Activated CD8-positive, alpha-beta memory T cell treated with anti-CD3 and anti-CD28 coated beads, Interleukin-2, amount 10 ng/mL, durations not matched to agents 7 days and 5 days (primary cell): ENCODE results near the gene ATP11A. TPM values are rescaled to one million over a fixed set of nuclear protein-coding genes. Genes with fewer than 3 reads are reported as not detected.

ENCODE experiments used
- ATAC-seq: fragments of 150-1000 bp; cut with Tn5 transposase; one replicate; pipeline ENCODE4 v1.10.0; 2021; ENCODE audit warnings: moderate library complexity
- CTCF ChIA-PET: fragments of 350-600 bp; sonication (Branson Sonifier 250); formaldehyde crosslinking; loops from one replicate; lab custom pipeline; 2021; ENCODE audit warnings: antibody characterized with exemption; lab: Charles Lee
- DNase-seq: peaks from one replicate; pipeline ENCODE4 v3.0.0-alpha.2; 2020
- H3K27ac Mint-ChIP-seq: one replicate; pipeline ENCODE4 v1.8.0; 2021; ENCODE audit warnings: mild to moderate bottlenecking, mixed read lengths
- H3K27me3 Mint-ChIP-seq: one replicate; pipeline ENCODE4 v1.8.0; 2021; ENCODE audit warnings: mixed read lengths
- H3K36me3 Mint-ChIP-seq: one replicate; pipeline ENCODE4 v1.8.0; 2021; ENCODE audit warnings: mild to moderate bottlenecking, mixed read lengths
- H3K4me1 Mint-ChIP-seq: one replicate; pipeline ENCODE4 v1.8.0; 2021; ENCODE audit warnings: mixed read lengths
- H3K4me3 Mint-ChIP-seq: one replicate; pipeline ENCODE4 v1.8.0; 2021; ENCODE audit warnings: mild to moderate bottlenecking, moderate library complexity, mixed read lengths
- H3K9me3 Mint-ChIP-seq: one replicate; pipeline ENCODE4 v1.8.0; 2022; ENCODE audit warnings: low read depth, mixed read lengths
- total RNA-seq, 2 experiments: library from RNA; stranded (reverse); gene quantifications; one replicate each; pipeline ENCODE4 v1.2.3, GENCODE V29; 2021

Gene ATP11A
- total RNA-seq, 2 experiments from 2014 or later: 40.0 to 43.5 TPM

- CTCF ChIA-PET: no interaction called here
- Mint-ChIP-seq H3K36me3 (peaks cover 16% of the 10 kb centered on the region), H3K9me3 (no peaks in the 10 kb centered on the region), H3K27me3 (no peaks in the 10 kb centered on the region), H3K4me3 (no peak overlapping the region), H3K4me1 (no peaks in the 10 kb centered on the region), H3K27ac (no peak overlapping the region)
- DNase-seq: no peak
- ATAC-seq: no peak
Observed at GRCh38 chr13:112822851-112823250, 133.0 kb downstream of the ATP11A start.

GRCh38 chr13:112824429-112824828 lies 134.6 kb downstream of the ATP11A start:
- no peak overlapping the region for H3K4me3 Mint-ChIP-seq
- no peaks in the 10 kb centered on the region for H3K27me3 Mint-ChIP-seq
- DNase-seq (no peak), ATAC-seq (no peak)
- no peaks in the 10 kb centered on the region for H3K9me3 Mint-ChIP-seq
- CTCF ChIA-PET: no interaction called here
- H3K36me3 Mint-ChIP-seq: peaks cover 2% of the 10 kb centered on the region
- no peak overlapping the region for H3K27ac Mint-ChIP-seq
- H3K4me1 Mint-ChIP-seq: no peaks in the 10 kb centered on the region

- no peaks in the 10 kb centered on the region for H3K9me3 Mint-ChIP-seq
- no peak overlapping the region for H3K4me3 Mint-ChIP-seq
- no peaks in the 10 kb centered on the region for H3K27me3 Mint-ChIP-seq
- DNase-seq: no peak
- CTCF ChIA-PET: no interaction called here
- no peak overlapping the region for H3K27ac Mint-ChIP-seq
- H3K4me1 Mint-ChIP-seq: no peaks in the 10 kb centered on the region
- H3K36me3 Mint-ChIP-seq: peaks cover 2% of the 10 kb centered on the region
- ATAC-seq: no peak
Observed at GRCh38 chr13:112825071-112825470, 135.2 kb downstream of the ATP11A start.

GRCh38 chr13:112825875-112826274 lies 136.0 kb downstream of the ATP11A start:
- Mint-ChIP-seq H3K9me3 (no peaks in the 10 kb centered on the region), H3K36me3 (peaks cover 4% of the 10 kb centered on the region), H3K27me3 (no peaks in the 10 kb centered on the region), H3K4me1 (no peaks in the 10 kb centered on the region), H3K27ac (no peak overlapping the region), H3K4me3 (no peak overlapping the region)
- ATAC-seq (no peak), DNase-seq (no peak)
- CTCF ChIA-PET: no interaction called here

GRCh38 chr13:112826565-112826964 lies 136.7 kb downstream of the ATP11A start:
- Mint-ChIP-seq H3K27ac (no peak overlapping the region), H3K4me3 (no peak overlapping the region), H3K9me3 (no peaks in the 10 kb centered on the region), H3K4me1 (no peaks in the 10 kb centered on the region), H3K27me3 (no peaks in the 10 kb centered on the region), H3K36me3 (peaks cover 6% of the 10 kb centered on the region)
- CTCF ChIA-PET: interaction anchor here (1.4 kb wide), 1 partner anchor 60 kb away, joined by 3 read pairs; no protein-coding TSS in a partner anchor
- DNase-seq (no peak), ATAC-seq (no peak)

- ATAC-seq: no peak
- CTCF ChIA-PET: no interaction called here
- Mint-ChIP-seq H3K36me3 (peaks cover 17% of the 10 kb centered on the region), H3K27ac (no peak overlapping the region), H3K27me3 (no peaks in the 10 kb centered on the region), H3K9me3 (no peaks in the 10 kb centered on the region), H3K4me1 (no peaks in the 10 kb centered on the region), H3K4me3 (no peak overlapping the region)
- DNase-seq: no peak
Observed at GRCh38 chr13:112828082-112828699, 138.4 kb downstream of the ATP11A start.

GRCh38 chr13:112828756-112829155 lies 138.9 kb downstream of the ATP11A start:
- DNase-seq (no peak), ATAC-seq (no peak)
- Mint-ChIP-seq H3K4me3 (no peak overlapping the region), H3K4me1 (no peaks in the 10 kb centered on the region), H3K27me3 (no peaks in the 10 kb centered on the region), H3K27ac (no peak overlapping the region), H3K9me3 (no peaks in the 10 kb centered on the region), H3K36me3 (peaks cover 19% of the 10 kb centered on the region)
- CTCF ChIA-PET: no interaction called here

- Mint-ChIP-seq H3K27ac (no peak overlapping the region), H3K4me3 (no peak overlapping the region), H3K4me1 (no peaks in the 10 kb centered on the region), H3K36me3 (peaks cover 21% of the 10 kb centered on the region), H3K9me3 (no peaks in the 10 kb centered on the region), H3K27me3 (no peaks in the 10 kb centered on the region)
- no peak for ATAC-seq
- no peak for DNase-seq
- CTCF ChIA-PET: no interaction called here
Observed at GRCh38 chr13:112831196-112831595, 141.4 kb downstream of the ATP11A start.

GRCh38 chr13:112831801-112832200 lies 142.0 kb downstream of the ATP11A start:
- Mint-ChIP-seq H3K4me1 (no peaks in the 10 kb centered on the region), H3K9me3 (no peaks in the 10 kb centered on the region), H3K36me3 (peaks cover 21% of the 10 kb centered on the region), H3K4me3 (no peak overlapping the region), H3K27ac (no peak overlapping the region), H3K27me3 (no peaks in the 10 kb centered on the region)
- ATAC-seq (no peak), DNase-seq (no peak)
- CTCF ChIA-PET: no interaction called here

- no peak for ATAC-seq
- Mint-ChIP-seq H3K36me3 (peaks cover 21% of the 10 kb centered on the region), H3K9me3 (no peaks in the 10 kb centered on the region), H3K4me3 (no peak overlapping the region), H3K4me1 (no peaks in the 10 kb centered on the region), H3K27ac (no peak overlapping the region), H3K27me3 (no peaks in the 10 kb centered on the region)
- DNase-seq: no peak
- CTCF ChIA-PET: no interaction called here
Observed at GRCh38 chr13:112832811-112833210, 143.0 kb downstream of the ATP11A start.

- no peaks in the 10 kb centered on the region for H3K27me3 Mint-ChIP-seq
- no peak overlapping the region for H3K4me3 Mint-ChIP-seq
- H3K36me3 Mint-ChIP-seq: peaks cover 21% of the 10 kb centered on the region
- ATAC-seq: no peak
- no peaks in the 10 kb centered on the region for H3K9me3 Mint-ChIP-seq
- H3K27ac Mint-ChIP-seq: no peak overlapping the region
- H3K4me1 Mint-ChIP-seq: no peaks in the 10 kb centered on the region
- no peak for DNase-seq
- CTCF ChIA-PET: no interaction called here
Observed at GRCh38 chr13:112833551-112834257, 143.9 kb downstream of the ATP11A start.

- no peak overlapping the region for H3K27ac Mint-ChIP-seq
- peaks cover 23% of the 10 kb centered on the region for H3K36me3 Mint-ChIP-seq
- no peak overlapping the region for H3K4me3 Mint-ChIP-seq
- no peak for DNase-seq
- H3K27me3 Mint-ChIP-seq: no peaks in the 10 kb centered on the region
- H3K4me1 Mint-ChIP-seq: no peaks in the 10 kb centered on the region
- ATAC-seq: no peak
- H3K9me3 Mint-ChIP-seq: no peaks in the 10 kb centered on the region
- CTCF ChIA-PET: no interaction called here
Observed at GRCh38 chr13:112835344-112835743, 145.5 kb downstream of the ATP11A start.

GRCh38 chr13:112835796-112836195 lies 146.0 kb downstream of the ATP11A start:
- Mint-ChIP-seq H3K27me3 (no peaks in the 10 kb centered on the region), H3K4me1 (no peaks in the 10 kb centered on the region), H3K4me3 (no peak overlapping the region), H3K27ac (no peak overlapping the region), H3K9me3 (no peaks in the 10 kb centered on the region), H3K36me3 (peaks cover 20% of the 10 kb centered on the region)
- ATAC-seq (no peak), DNase-seq (no peak)
- CTCF ChIA-PET: no interaction called here

GRCh38 chr13:112836940-112837339 lies 147.1 kb downstream of the ATP11A start:
- H3K36me3 Mint-ChIP-seq: peaks cover 14% of the 10 kb centered on the region
- ATAC-seq: no peak

More at GRCh38 chr13:112836940-112837339, 147.1 kb downstream of the ATP11A start:
- DNase-seq: no peak
- CTCF ChIA-PET: no interaction called here
- no peaks in the 10 kb centered on the region for H3K4me1 Mint-ChIP-seq
- no peak overlapping the region for H3K27ac Mint-ChIP-seq
- no peaks in the 10 kb centered on the region for H3K27me3 Mint-ChIP-seq
- no peaks in the 10 kb centered on the region for H3K9me3 Mint-ChIP-seq
- no peak overlapping the region for H3K4me3 Mint-ChIP-seq
